ENCODE data around the gene ATRX. TPM values are rescaled to one million over a fixed set of nuclear protein-coding genes. Genes with fewer than 3 reads are reported as not detected.

ATRX gene
- total and polyA plus RNA-seq, 10 of the 15 experiments (the other 5 are each of a cell fraction or from before 2014, with no cell fraction given): 19.4 to 73.8 (median 45.2) TPM

DNA sequence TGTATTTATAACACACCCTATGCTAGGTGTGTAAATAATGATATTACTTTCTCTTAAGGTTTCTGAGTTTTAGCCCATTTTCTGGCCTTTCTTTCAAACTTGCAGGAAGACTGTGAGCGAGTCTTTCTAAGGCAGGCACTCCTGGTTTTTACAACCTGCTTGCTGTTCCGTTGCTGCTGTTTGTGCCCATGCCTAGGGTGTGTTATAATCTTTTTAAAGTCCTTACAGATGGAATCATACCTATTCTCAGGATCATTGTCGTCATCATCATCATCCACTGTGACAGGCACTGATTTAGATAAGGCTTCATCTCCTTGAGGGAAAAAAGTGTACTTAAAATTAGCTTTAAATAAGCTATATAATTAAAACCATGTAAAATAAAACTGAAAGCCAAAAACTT is 110.0 kb downstream of the ATRX start:
- Histone ChIP-seq H3K27ac (ENCODE audit: control insufficient read depth, insufficient read depth) (no peak overlapping the region), H3K4me1 (ENCODE audit: control insufficient read depth, insufficient read depth, low read length) (no peaks in the 10 kb centered on the region), H3K9me3 (replicated peaks; ENCODE audit: control insufficient read depth, insufficient read depth, low read length) (no peaks in the 10 kb centered on the region), H2AFZ (ENCODE audit: control insufficient read depth, low read depth, low read length) (no peak overlapping the region), H3K27me3 (replicated peaks in 1 of 2; ENCODE audit: control insufficient read depth in 2 of 2, insufficient read depth in 2 of 2, low read length in 1 of 2) (no peaks in the 10 kb centered on the region), H3K79me2 (ENCODE audit: control insufficient read depth, insufficient read depth, low read length) (no peaks in the 10 kb centered on the region), H3K4me3 (no peak overlapping the region), H3K9ac (ENCODE audit: control insufficient read depth, insufficient read depth, low read length) (no peak overlapping the region), H3K36me3 (ENCODE audit: control insufficient read depth in 2 of 2, insufficient read depth in 2 of 2, low read length in 1 of 2) (no peaks in the 10 kb centered on the region; a peak in 1 of 4 replicates), H3K4me2 (ENCODE audit: control insufficient read depth, insufficient read depth) (no peak overlapping the region), H4K20me1 (ENCODE audit: control insufficient read depth, insufficient read depth) (no peaks in the 10 kb centered on the region)
- ChIA-PET SMC1A (ENCODE audit: uncharacterized antibody, unreplicated experiment) (interaction anchor here (0.6 kb wide), 1 partner anchor 28 kb away, joined by 3 read pairs; no protein-coding TSS in a partner anchor), POLR2A (no interaction called here), RAD21 (ENCODE audit: unreplicated experiment) (no interaction called here), CTCF (no interaction called here)
- TF ChIP-seq ZNF207 (IDR thresholded peaks at IDR 0.05; ENCODE audit: borderline replicate concordance): no peak
- TF ChIP-seq, protein P1, sequence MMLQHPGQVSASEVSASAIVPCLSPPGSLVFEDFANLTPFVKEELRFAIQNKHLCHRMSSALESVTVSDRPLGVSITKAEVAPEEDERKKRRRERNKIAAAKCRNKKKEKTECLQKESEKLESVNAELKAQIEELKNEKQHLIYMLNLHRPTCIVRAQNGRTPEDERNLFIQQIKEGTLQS (IDR thresholded peaks at IDR 0.05; ENCODE audit: borderline replicate concordance, extremely low read depth, low read depth, low read length): no peak
- TF ChIP-seq TAF1 (IDR thresholded peaks at IDR 0.05; ENCODE audit: borderline replicate concordance, low read depth, low read length): no peak
- TF ChIP-seq STAT3 (IDR thresholded peaks at IDR 0.05; ENCODE audit: low read depth, low read length): no peak
- no peak for TF ChIP-seq YBX1 (IDR thresholded peaks at IDR 0.05)
- no peak for TF ChIP-seq MYC (IDR thresholded peaks at IDR 0.05; ENCODE audit: insufficient read depth, insufficient read length, insufficient replicate concordance, low read length, severe bottlenecking)
- TF ChIP-seq MEF2B (IDR thresholded peaks at IDR 0.05; ENCODE audit: partially characterized antibody, poor library complexity, severe bottlenecking): no peak
- TF ChIP-seq JUND (IDR thresholded peaks at IDR 0.05; ENCODE audit: low read depth, low read length): no peak
- TF ChIP-seq, protein P2, sequence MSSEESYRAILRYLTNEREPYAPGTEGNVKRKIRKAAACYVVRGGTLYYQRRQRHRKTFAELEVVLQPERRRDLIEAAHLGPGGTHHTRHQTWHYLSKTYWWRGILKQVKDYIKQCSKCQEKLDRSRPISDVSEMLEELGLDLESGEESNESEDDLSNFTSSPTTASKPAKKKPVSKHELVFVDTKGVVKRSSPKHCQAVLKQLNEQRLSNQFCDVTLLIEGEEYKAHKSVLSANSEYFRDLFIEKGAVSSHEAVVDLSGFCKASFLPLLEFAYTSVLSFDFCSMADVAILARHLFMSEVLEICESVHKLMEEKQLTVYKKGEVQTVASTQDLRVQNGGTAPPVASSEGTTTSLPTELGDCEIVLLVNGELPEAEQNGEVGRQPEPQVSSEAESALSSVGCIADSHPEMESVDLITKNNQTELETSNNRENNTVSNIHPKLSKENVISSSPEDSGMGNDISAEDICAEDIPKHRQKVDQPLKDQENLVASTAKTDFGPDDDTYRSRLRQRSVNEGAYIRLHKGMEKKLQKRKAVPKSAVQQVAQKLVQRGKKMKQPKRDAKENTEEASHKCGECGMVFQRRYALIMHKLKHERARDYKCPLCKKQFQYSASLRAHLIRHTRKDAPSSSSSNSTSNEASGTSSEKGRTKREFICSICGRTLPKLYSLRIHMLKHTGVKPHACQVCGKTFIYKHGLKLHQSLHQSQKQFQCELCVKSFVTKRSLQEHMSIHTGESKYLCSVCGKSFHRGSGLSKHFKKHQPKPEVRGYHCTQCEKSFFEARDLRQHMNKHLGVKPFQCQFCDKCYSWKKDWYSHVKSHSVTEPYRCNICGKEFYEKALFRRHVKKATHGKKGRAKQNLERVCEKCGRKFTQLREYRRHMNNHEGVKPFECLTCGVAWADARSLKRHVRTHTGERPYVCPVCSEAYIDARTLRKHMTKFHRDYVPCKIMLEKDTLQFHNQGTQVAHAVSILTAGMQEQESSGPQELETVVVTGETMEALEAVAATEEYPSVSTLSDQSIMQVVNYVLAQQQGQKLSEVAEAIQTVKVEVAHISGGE (CRISPR knock-in tag; IDR thresholded peaks at IDR 0.05): no peak
- TF ChIP-seq, protein P3, sequence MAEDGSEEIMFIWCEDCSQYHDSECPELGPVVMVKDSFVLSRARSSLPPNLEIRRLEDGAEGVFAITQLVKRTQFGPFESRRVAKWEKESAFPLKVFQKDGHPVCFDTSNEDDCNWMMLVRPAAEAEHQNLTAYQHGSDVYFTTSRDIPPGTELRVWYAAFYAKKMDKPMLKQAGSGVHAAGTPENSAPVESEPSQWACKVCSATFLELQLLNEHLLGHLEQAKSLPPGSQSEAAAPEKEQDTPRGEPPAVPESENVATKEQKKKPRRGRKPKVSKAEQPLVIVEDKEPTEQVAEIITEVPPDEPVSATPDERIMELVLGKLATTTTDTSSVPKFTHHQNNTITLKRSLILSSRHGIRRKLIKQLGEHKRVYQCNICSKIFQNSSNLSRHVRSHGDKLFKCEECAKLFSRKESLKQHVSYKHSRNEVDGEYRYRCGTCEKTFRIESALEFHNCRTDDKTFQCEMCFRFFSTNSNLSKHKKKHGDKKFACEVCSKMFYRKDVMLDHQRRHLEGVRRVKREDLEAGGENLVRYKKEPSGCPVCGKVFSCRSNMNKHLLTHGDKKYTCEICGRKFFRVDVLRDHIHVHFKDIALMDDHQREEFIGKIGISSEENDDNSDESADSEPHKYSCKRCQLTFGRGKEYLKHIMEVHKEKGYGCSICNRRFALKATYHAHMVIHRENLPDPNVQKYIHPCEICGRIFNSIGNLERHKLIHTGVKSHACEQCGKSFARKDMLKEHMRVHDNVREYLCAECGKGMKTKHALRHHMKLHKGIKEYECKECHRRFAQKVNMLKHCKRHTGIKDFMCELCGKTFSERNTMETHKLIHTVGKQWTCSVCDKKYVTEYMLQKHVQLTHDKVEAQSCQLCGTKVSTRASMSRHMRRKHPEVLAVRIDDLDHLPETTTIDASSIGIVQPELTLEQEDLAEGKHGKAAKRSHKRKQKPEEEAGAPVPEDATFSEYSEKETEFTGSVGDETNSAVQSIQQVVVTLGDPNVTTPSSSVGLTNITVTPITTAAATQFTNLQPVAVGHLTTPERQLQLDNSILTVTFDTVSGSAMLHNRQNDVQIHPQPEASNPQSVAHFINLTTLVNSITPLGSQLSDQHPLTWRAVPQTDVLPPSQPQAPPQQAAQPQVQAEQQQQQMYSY (CRISPR knock-in tag; IDR thresholded peaks at IDR 0.05): no peak
- no peak for TF ChIP-seq SREBF1 (IDR thresholded peaks at IDR 0.05; ENCODE audit: low read length)
- no peak for TF ChIP-seq EP300 (IDR thresholded peaks at IDR 0.05; ENCODE audit: borderline replicate concordance in 1 of 2, control insufficient read depth in 1 of 2, low read depth in 2 of 2, low read length in 2 of 2)
- no peak for TF ChIP-seq BRCA1 (IDR thresholded peaks at IDR 0.05; ENCODE audit: low read depth, low read length)
- TF ChIP-seq SIN3A (IDR thresholded peaks at IDR 0.05; ENCODE audit: low read depth, low read length): no peak
- no peak for TF ChIP-seq ZNF217 (IDR thresholded peaks at IDR 0.05)
- TF ChIP-seq JUNB (IDR thresholded peaks at IDR 0.05): no peak
- no peak for TF ChIP-seq EED (IDR thresholded peaks at IDR 0.05; ENCODE audit: low read depth)
- no peak for TF ChIP-seq YY1 (IDR thresholded peaks at IDR 0.05; ENCODE audit: low read depth, low read length)
- BruUV-seq (replicated peaks): no TSS peak
- 62% methylated on average over 3 of the region's 3 CpGs for WGBS (ENCODE audit: insufficient coverage, insufficient replicate concordance, low lambda C conversion rate, missing lambda C conversion rate)
- FAIRE-seq (no peak), ATAC-seq (no peak), DNase-seq (ENCODE audit: low read depth, low spot score) (no peak)
- intact Hi-C loops (cut with micrococcal nuclease; ENCODE audit: unreplicated experiment): loop anchor here (5.0 kb wide), 1 partner anchor 351 kb away; no protein-coding TSS in a partner anchor
- in situ Hi-C loops (cut with MboI): no loop called here
